Astrocyte (in vitro differentiated cells and primary cell): ENCODE results near the gene KCNMB4.

ENCODE experiments used
- CTCF ChIP-seq: IDR thresholded peaks from 2 replicates; pipeline ENCODE4 v1.5.1; 2011; ENCODE audit warnings: low read depth, mild to moderate bottlenecking, inconsistent platforms, low read length, moderate library complexity; ENCODE audit not compliant: insufficient read depth
- EZH2 ChIP-seq: IDR thresholded peaks from 2 replicates; pipeline ENCODE4 v1.6.1; 2012; ENCODE audit warnings: mild to moderate bottlenecking, low read length, inconsistent platforms; ENCODE audit not compliant: insufficient read depth

- no peak for TF ChIP-seq CTCF
- no peak for TF ChIP-seq EZH2
Observed at GRCh38 chr12:70319605-70320004, 46.5 kb upstream of the KCNMB4 start.
